Measurements from ENCODE around the gene SUN1.

GRCh38 chr7:919924-920341, 87.7 kb downstream of the SUN1 start:
- TF ChIP-seq CTCF (IDR thresholded peaks at IDR 0.05; ENCODE audit: poor library complexity) (no peak), EZH2 (IDR thresholded peaks at IDR 0.05; ENCODE audit: borderline replicate concordance) (no peak), EZH2phosphoT487 (IDR thresholded peaks at IDR 0.05; ENCODE audit: low read depth, severe bottlenecking, unreplicated experiment) (no peak)
